ACC112 (cell line): ENCODE data around the gene PHF2.
A peak's percentile ranks its signal among the peaks of the same experiment; 100 is the strongest.

Source experiments
- H2AFZ ChIP-seq: fragments of 200-600 bp; sonication (generic); one replicate; pipeline ENCODE4 v1.6.0; 2017; ENCODE audit warnings: antibody characterized with exemption, low read length; ENCODE audit not compliant: unreplicated experiment
- H3K27ac ChIP-seq: fragments of 200-600 bp; sonication (generic); 2 replicates; pipeline ENCODE4 v1.5.1; 2014; ENCODE audit warnings: low read depth, mild to moderate bottlenecking, antibody characterized with exemption, low read length, moderate library complexity
- H3K27me3 ChIP-seq: fragments of 200-600 bp; sonication (generic); 2 replicates; pipeline ENCODE4 v1.6.1; 2014; ENCODE audit warnings: mild to moderate bottlenecking, antibody characterized with exemption, low read length, moderate library complexity, mixed read lengths; ENCODE audit not compliant: insufficient read depth
- H3K36me3 ChIP-seq: fragments of 200-600 bp; sonication (generic); 2 replicates; pipeline ENCODE4 v1.6.1; 2016; ENCODE audit warnings: mild to moderate bottlenecking, antibody characterized with exemption, low read length, moderate library complexity, mixed read lengths; ENCODE audit not compliant: insufficient read depth
- H3K4me1 ChIP-seq: fragments of 200-600 bp; sonication (generic); one replicate; pipeline ENCODE4 v1.6.1; 2016; ENCODE audit warnings: low read length, mixed read lengths; ENCODE audit not compliant: insufficient read depth, unreplicated experiment, control insufficient read depth
- H3K4me3 ChIP-seq: fragments of 200-600 bp; sonication (generic); 2 replicates; pipeline ENCODE4 v1.5.1; 2014; ENCODE audit warnings: mild to moderate bottlenecking, low read depth, low read length
- H3K79me2 ChIP-seq: fragments of 200-600 bp; sonication (generic); one replicate; pipeline ENCODE4 v1.6.0; 2016; ENCODE audit warnings: low read length; ENCODE audit not compliant: control insufficient read depth, unreplicated experiment, insufficient read depth

Gene PHF2

DNA sequence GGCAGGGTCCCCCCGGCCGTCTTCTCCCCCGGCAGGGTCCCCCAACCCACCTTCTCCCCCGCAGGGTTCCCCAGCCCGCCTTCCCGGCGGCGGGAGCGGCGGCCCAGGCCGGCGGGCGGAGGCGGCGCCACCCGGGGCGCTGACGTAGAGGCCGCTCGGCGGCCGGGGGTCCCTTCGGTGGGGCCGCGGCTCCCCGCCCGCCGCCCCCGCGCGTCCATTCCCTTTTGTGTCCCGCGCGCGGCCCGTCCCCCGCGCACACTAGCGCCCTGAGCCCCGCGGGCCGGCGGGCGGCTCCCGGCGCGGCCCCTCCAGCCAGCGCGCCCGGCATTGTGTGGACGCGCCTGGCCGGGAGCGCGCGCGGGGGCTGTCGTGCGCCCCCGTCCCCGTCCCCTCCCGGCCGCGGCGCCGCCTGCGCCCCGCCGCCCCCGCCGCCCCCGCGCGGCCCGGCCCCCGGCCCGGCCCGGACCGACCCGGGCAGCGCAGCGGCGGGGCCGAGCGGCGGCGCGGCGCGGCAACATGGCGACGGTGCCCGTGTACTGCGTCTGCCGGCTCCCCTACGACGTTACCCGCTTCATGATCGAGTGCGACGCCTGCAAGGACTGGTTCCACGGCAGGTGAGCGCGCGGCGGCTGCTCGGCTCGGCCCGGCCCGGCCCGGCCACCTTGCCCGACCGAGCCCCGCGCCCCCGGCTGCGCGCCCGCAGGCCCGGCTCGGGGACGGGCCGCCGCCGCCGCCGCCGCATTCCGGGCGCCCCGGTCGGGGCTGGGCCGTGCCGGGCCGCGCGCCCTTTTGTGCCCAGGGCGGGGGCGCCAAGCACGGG, at the start of gene PHF2:
TSS of gene PHF2 (plus strand) at position 327 of the 820 bp plus-strand sequence. CDS start at position 517, 190 bp downstream.
- Histone ChIP-seq H3K27ac (no peak within 1 kb of the TSS), H3K4me1 (peaks cover 12% of the 10 kb centered on the region), H3K79me2 (peaks cover 49% of the 10 kb centered on the region), H2AFZ (peak within 1 kb of the TSS; percentile 65), H3K27me3 (no peaks in the 10 kb centered on the region), H3K36me3 (no peaks in the 10 kb centered on the region), H3K4me3 (peak within 1 kb of the TSS; percentile 95)

- Histone ChIP-seq H3K79me2 (peaks cover 4% of the 10 kb centered on the region), H3K4me3 (no peak overlapping the region), H3K27me3 (no peaks in the 10 kb centered on the region), H3K4me1 (no peaks in the 10 kb centered on the region), H3K36me3 (peaks cover 56% of the 10 kb centered on the region), H2AFZ (no peak overlapping the region), H3K27ac (no peak overlapping the region)
Observed at GRCh38 chr9:93531374-93531773, 45.0 kb upstream of the PHF2 start.

GRCh38 chr9:93532141-93532540, 44.2 kb upstream of the PHF2 start:
- Histone ChIP-seq H3K36me3 (peaks cover 55% of the 10 kb centered on the region), H3K27ac (no peak overlapping the region), H3K4me3 (no peak overlapping the region)

DNA sequence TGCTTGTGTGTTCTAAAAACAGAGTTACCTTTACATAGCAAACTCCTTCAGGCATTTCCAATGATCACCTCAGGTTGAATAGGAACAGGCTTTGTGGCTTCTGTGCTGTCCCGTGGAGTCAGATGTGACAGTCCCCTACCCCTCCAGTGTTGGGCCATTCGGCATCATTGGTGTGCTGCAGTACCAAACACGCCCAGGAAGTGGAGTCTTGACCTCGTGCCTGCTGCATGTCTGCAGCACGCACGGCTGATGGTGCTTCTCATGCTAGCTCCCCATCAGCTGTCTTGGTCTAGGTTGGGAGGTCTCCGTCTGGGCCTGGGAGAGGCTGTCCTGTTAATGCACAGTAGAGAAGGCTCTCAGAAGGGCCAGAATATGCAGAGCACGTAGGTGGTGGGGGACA, 42.5 kb upstream of the PHF2 start:
- H2AFZ ChIP-seq = no peak overlapping the region
- no peak overlapping the region for H3K4me3 ChIP-seq
- H3K79me2 ChIP-seq = peaks cover 4% of the 10 kb centered on the region
- no peak overlapping the region for H3K27ac ChIP-seq
- no peaks in the 10 kb centered on the region for H3K27me3 ChIP-seq
- H3K36me3 ChIP-seq = peaks cover 48% of the 10 kb centered on the region
- H3K4me1 ChIP-seq = no peaks in the 10 kb centered on the region

More at GRCh38 chr9:93532141-93532540, 44.2 kb upstream of the PHF2 start:
- no peak overlapping the region for H2AFZ ChIP-seq
- H3K27me3 ChIP-seq = no peaks in the 10 kb centered on the region
- H3K79me2 ChIP-seq = peaks cover 4% of the 10 kb centered on the region
- no peaks in the 10 kb centered on the region for H3K4me1 ChIP-seq

DNA sequence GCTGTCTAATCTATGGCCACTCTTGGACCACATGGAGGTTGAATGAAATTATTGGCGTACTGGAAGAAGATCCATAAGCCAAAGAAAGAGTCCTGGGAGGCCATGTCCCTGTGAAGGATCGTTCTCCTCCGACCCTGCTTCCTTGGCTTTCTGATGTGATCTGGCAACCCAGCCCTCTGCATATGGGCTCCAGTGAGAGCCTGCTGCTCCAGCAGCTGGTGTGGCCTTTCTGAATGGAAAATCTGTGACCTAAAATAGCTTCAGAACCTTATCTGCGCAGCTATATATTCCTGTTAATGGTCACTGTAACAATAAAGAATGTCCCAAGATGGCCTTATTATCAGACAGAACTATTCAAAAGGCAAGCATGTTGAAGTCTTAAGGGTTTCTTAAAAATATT, 40.2 kb upstream of the PHF2 start:
- H3K79me2 ChIP-seq = peaks cover 4% of the 10 kb centered on the region
- no peak overlapping the region for H3K4me3 ChIP-seq
- H3K27ac ChIP-seq = no peak overlapping the region
- H3K27me3 ChIP-seq = no peaks in the 10 kb centered on the region
- peaks cover 28% of the 10 kb centered on the region for H3K36me3 ChIP-seq
- H2AFZ ChIP-seq = no peak overlapping the region
- no peaks in the 10 kb centered on the region for H3K4me1 ChIP-seq

GRCh38 chr9:93536874-93537273, 39.5 kb upstream of the PHF2 start:
- Histone ChIP-seq H3K79me2 (peaks cover 4% of the 10 kb centered on the region), H2AFZ (no peak overlapping the region), H3K27ac (no peak overlapping the region), H3K36me3 (peaks cover 26% of the 10 kb centered on the region), H3K27me3 (no peaks in the 10 kb centered on the region), H3K4me3 (no peak overlapping the region), H3K4me1 (no peaks in the 10 kb centered on the region)

DNA sequence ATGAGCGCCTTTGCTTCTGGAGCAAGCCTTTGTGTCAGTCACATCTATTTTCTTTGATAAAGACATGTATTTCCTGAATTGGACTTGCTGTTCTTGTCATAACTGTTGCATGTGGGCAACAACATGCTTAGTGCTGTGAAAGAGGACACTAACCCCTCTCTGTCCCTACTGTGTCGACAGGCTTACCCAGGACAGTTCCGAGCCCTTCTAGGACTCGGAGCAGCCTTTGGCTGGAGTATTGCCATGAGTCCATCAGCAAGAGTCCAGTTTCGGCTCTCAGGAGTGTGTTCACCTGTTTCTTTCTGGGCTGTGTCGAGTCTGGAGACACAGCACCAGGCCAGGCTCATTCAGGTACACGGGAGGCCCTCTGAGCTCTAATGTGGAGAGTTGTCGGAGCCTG, 36.1 kb upstream of the PHF2 start:
- H2AFZ ChIP-seq = no peak overlapping the region
- H3K27ac ChIP-seq = no peak overlapping the region
- H3K79me2 ChIP-seq = no peaks in the 10 kb centered on the region
- H3K36me3 ChIP-seq = peaks cover 8% of the 10 kb centered on the region
- H3K4me3 ChIP-seq = no peak overlapping the region
- H3K4me1 ChIP-seq = no peaks in the 10 kb centered on the region
- H3K27me3 ChIP-seq = no peaks in the 10 kb centered on the region

DNA sequence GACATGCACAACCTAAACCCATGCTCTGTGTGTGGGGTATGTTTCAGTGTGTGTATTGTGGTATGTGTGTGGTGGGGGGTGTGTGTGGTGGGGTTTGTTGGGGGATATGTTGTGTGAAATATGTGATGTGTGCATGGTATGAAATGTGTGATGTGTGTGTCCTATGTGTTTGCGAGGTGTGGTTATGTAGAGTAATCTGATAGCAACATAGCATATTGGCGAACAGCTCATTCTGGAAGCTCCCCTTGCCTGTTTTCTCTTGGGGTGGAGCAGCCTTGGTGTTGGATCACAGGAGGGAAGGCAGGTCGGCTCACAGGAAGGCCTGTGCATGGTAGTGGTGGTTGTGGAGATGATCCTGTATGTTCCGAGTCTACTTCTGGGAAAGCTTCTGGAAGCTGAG, 35.4 kb upstream of the PHF2 start:
- H3K27ac ChIP-seq = no peak overlapping the region
- H3K27me3 ChIP-seq = no peaks in the 10 kb centered on the region
- H3K4me1 ChIP-seq = no peaks in the 10 kb centered on the region
- H3K36me3 ChIP-seq = peaks cover 7% of the 10 kb centered on the region
- no peaks in the 10 kb centered on the region for H3K79me2 ChIP-seq
- no peak overlapping the region for H2AFZ ChIP-seq
- H3K4me3 ChIP-seq = no peak overlapping the region

DNA sequence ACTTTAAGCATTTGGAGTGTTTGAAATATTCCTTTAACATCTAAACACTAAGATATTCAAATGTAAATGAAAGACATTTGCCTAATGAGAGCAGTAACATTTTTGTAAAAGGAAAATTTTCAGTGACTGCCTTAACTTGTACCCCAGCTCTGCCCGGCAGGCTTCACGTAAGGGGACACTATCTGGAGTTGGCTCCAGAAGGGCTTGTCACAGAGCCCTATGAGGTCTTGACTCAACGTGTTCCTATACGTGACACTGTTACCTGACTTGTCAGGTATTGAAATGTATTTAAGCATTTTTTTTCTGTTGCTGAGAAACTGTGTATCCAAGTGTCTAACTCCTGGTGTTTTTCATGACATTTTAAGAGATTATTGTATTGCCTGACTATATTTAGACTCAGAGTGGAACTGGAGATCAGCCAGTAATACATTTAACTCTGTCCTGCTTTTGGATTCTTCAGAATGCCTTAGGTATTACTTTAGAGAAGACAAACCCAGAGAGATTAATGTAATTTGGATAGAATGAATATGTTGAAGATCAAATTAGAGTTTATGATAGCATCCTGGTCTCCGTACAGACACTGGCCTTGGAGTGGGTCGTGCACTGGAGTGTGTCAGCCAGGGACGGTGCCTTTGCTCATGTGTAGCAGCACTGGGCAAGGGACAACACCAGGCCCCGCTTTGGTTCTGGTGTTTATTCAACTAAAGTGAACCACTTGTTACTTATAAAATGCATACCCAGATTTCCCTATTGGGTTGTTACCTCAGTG, 34.6 kb upstream of the PHF2 start:
- no peak overlapping the region for H3K27ac ChIP-seq
- H3K36me3 ChIP-seq = peaks cover 7% of the 10 kb centered on the region
- no peaks in the 10 kb centered on the region for H3K4me1 ChIP-seq
- no peak overlapping the region for H2AFZ ChIP-seq
- no peaks in the 10 kb centered on the region for H3K27me3 ChIP-seq
- peaks cover 6% of the 10 kb centered on the region for H3K79me2 ChIP-seq
- H3K4me3 ChIP-seq = no peak overlapping the region

- H3K27ac ChIP-seq = no peak overlapping the region
- H3K79me2 ChIP-seq = peaks cover 6% of the 10 kb centered on the region
- H3K4me1 ChIP-seq = no peaks in the 10 kb centered on the region
- peaks cover 7% of the 10 kb centered on the region; the same call in 1 of the 2 replicates for H3K36me3 ChIP-seq
- no peak overlapping the region for H2AFZ ChIP-seq
- no peaks in the 10 kb centered on the region for H3K27me3 ChIP-seq
- H3K4me3 ChIP-seq = no peak overlapping the region
Observed at GRCh38 chr9:93543117-93543516, 33.3 kb upstream of the PHF2 start.
